ENCODE results near the gene NRIP2.

Gene NRIP2

GRCh38 chr12:2832550-2833127, 2.2 kb downstream of the NRIP2 start:
- TF ChIP-seq CTCF (IDR thresholded peaks at IDR 0.05): no peak
- DNase-seq (ENCODE audit: low spot score): no peak
- peak overlapping the region in 1 of 2 donors; percentile 82 for H3K27ac ChIP-seq
- peak overlapping the region; percentile 74 for H3K4me3 ChIP-seq

DNA sequence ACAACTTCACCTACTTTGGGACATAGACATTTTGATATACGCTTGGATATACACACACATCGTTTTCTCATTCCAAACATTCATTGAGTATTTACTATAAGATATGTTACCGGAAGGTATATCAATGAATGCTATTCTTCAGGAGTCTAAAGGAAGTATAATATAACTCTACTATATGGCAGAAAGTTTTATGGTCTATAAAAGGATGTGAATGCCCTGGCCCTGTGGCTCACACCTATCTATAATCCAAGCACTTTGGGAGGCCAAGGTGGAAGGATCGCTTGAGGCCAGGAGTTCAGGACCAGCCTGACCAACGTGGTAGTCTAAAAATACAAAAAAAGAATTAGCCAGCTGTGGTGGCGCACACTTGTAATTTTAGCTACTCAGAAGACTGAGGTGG, 5.6 kb downstream of the NRIP2 start:
- H3K4me3 ChIP-seq: no peak overlapping the region
- no peak for TF ChIP-seq CTCF (IDR thresholded peaks at IDR 0.05)
- no peak for DNase-seq (ENCODE audit: low spot score)
- H3K27ac ChIP-seq: no peak overlapping the region

- DNase-seq (ENCODE audit: low spot score): no peak
- no peak overlapping the region for H3K27ac ChIP-seq
- TF ChIP-seq CTCF (IDR thresholded peaks at IDR 0.05): no peak
- no peak overlapping the region for H3K4me3 ChIP-seq
These were observed 7.9 kb downstream of the NRIP2 start for GRCh38 chr12:2826721-2827515.

DNA sequence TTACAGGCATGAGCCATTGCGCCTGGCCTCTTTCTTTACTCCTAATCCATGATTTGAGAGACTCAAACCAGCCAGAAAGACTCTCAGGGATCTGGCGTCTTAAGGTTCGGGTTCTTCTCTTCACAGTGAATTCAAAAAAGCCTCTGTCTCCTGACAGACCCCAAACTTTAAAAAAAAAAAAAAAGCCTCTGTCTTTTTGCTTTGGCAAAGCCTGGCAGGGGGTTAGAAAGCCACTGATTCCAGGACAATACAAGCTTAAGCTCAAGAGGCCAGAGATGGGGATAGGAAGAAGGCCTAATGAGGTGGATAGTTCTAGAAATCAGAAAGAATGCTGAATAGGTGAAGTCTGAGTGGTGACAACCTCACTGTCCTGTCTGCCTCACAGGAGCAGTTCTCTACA, 8.8 kb downstream of the NRIP2 start:
- H3K27ac ChIP-seq: no peak overlapping the region
- no peak for TF ChIP-seq CTCF (IDR thresholded peaks at IDR 0.05)
- no peak for DNase-seq (ENCODE audit: low spot score)
- H3K4me3 ChIP-seq: no peak overlapping the region

- Histone ChIP-seq H3K27ac (no peak overlapping the region), H3K4me3 (no peak overlapping the region)
- no peak for TF ChIP-seq CTCF (IDR thresholded peaks at IDR 0.05)
- no peak for DNase-seq (ENCODE audit: low spot score)
These were observed 9.7 kb downstream of the NRIP2 start for GRCh38 chr12:2825132-2825531.

- H3K4me3 ChIP-seq: no peak overlapping the region
- no peak overlapping the region for H3K27ac ChIP-seq
- DNase-seq (ENCODE audit: low spot score): no peak
- TF ChIP-seq CTCF (IDR thresholded peaks at IDR 0.05): no peak
These were observed 10.3 kb downstream of the NRIP2 start for GRCh38 chr12:2824541-2824940.

- no peak for DNase-seq (ENCODE audit: low spot score)
- no peak for TF ChIP-seq CTCF (IDR thresholded peaks at IDR 0.05)
- no peak overlapping the region for H3K4me3 ChIP-seq
- no peak overlapping the region for H3K27ac ChIP-seq
These were observed 11.4 kb downstream of the NRIP2 start for GRCh38 chr12:2823483-2823882.

Data from coronary artery (tissue), 2 donors.